ENCODE measurements around the gene CDC42EP5. TPM values are rescaled to one million over a fixed set of nuclear protein-coding genes. Genes with fewer than 3 reads are reported as not detected.
"Not testable (repeated sequence)": the region's sequence is repeated elsewhere in the genome, so short reads cannot be mapped to it uniquely, and the experiment has no call there.

Gene CDC42EP5
- total RNA-seq, 1 experiment from 2014 or later = 85.4 TPM

GRCh38 chr19:54454781-54455675, 18.1 kb downstream of the CDC42EP5 start:
- no peak for DNase-seq (ENCODE audit: low spot score)
- in situ Hi-C loops (cut with HindIII; ENCODE audit: low sequenced_read_pairs) = no loop called here

GRCh38 chr19:54453921-54454780, 18.9 kb downstream of the CDC42EP5 start:
- in situ Hi-C loops (cut with HindIII; ENCODE audit: low sequenced_read_pairs) = no loop called here
- no peak for DNase-seq (ENCODE audit: low spot score)

- DNase-seq (ENCODE audit: low spot score) = no peak
- in situ Hi-C loops (cut with HindIII; ENCODE audit: low sequenced_read_pairs) = no loop called here
Observed at GRCh38 chr19:54452626-54453025, 20.5 kb downstream of the CDC42EP5 start.

- in situ Hi-C loops (cut with HindIII; ENCODE audit: low sequenced_read_pairs) = no loop called here
- DNase-seq (ENCODE audit: low spot score) = no peak
Observed at GRCh38 chr19:54451997-54452396, 21.1 kb downstream of the CDC42EP5 start.

GRCh38 chr19:54451331-54451871, 21.7 kb downstream of the CDC42EP5 start:
- DNase-seq (ENCODE audit: low spot score) = no peak
- in situ Hi-C loops (cut with HindIII; ENCODE audit: low sequenced_read_pairs) = no loop called here

- no peak for DNase-seq (ENCODE audit: low spot score)
Observed at GRCh38 chr19:54449701-54450069, 23.4 kb downstream of the CDC42EP5 start.

GRCh38 chr19:54448774-54449700, 24.1 kb downstream of the CDC42EP5 start, which contains the start of gene LENG8:
Gene LENG8, plus strand, starts transcription at chr19:54449199. Its CDS starts 2,146 bp downstream, at chr19:54451345.
- in situ Hi-C loops (cut with HindIII; ENCODE audit: low sequenced_read_pairs) = no loop called here
- DNase-seq (ENCODE audit: low spot score) = peak; percentile 98

More at GRCh38 chr19:54449701-54450069, 23.4 kb downstream of the CDC42EP5 start:
- in situ Hi-C loops (cut with HindIII; ENCODE audit: low sequenced_read_pairs) = no loop called here

GRCh38 chr19:54448040-54448773, 24.9 kb downstream of the CDC42EP5 start:
- peak; percentile 72 for DNase-seq (ENCODE audit: low spot score)
- in situ Hi-C loops (cut with HindIII; ENCODE audit: low sequenced_read_pairs) = no loop called here

GRCh38 chr19:54446349-54446748, 26.7 kb downstream of the CDC42EP5 start:
- in situ Hi-C loops (cut with HindIII; ENCODE audit: low sequenced_read_pairs); DNase-seq (ENCODE audit: low spot score): not testable (repeated sequence)

GRCh38 chr19:54444737-54445136, 28.4 kb downstream of the CDC42EP5 start:
- DNase-seq (ENCODE audit: low spot score) = no peak
- in situ Hi-C loops (cut with HindIII; ENCODE audit: low sequenced_read_pairs) = no loop called here

- no peak for DNase-seq (ENCODE audit: low spot score)
- in situ Hi-C loops (cut with HindIII; ENCODE audit: low sequenced_read_pairs) = no loop called here
Observed at GRCh38 chr19:54440641-54441040, 32.5 kb downstream of the CDC42EP5 start.

- in situ Hi-C loops (cut with HindIII; ENCODE audit: low sequenced_read_pairs) = no loop called here
- peak; percentile 65 for DNase-seq (ENCODE audit: low spot score)
Observed at GRCh38 chr19:54439174-54439851, 33.8 kb downstream of the CDC42EP5 start.

- in situ Hi-C loops (cut with HindIII; ENCODE audit: low sequenced_read_pairs) = no loop called here
- no peak for DNase-seq (ENCODE audit: low spot score)
Observed at GRCh38 chr19:54436628-54437252, 36.4 kb downstream of the CDC42EP5 start.

GRCh38 chr19:54436031-54436523, 37.0 kb downstream of the CDC42EP5 start:
- in situ Hi-C loops (cut with HindIII; ENCODE audit: low sequenced_read_pairs) = no loop called here
- DNase-seq (ENCODE audit: low spot score) = peak; percentile 30

- in situ Hi-C loops (cut with HindIII; ENCODE audit: low sequenced_read_pairs) = no loop called here
- no peak for DNase-seq (ENCODE audit: low spot score)
Observed at GRCh38 chr19:54435551-54436016, 37.5 kb downstream of the CDC42EP5 start.

GRCh38 chr19:54434873-54435214, 38.3 kb downstream of the CDC42EP5 start:
- in situ Hi-C loops (cut with HindIII; ENCODE audit: low sequenced_read_pairs) = no loop called here
- DNase-seq (ENCODE audit: low spot score) = no peak
